Trophoblast cell (in vitro differentiated cells and primary cell): ENCODE data around the gene UGT1A3.

Experiments
- DNase-seq, 2 donors: peaks; one replicate each; pipeline ENCODE4 v3.0.0-alpha.2; 2016
- H2AFZ ChIP-seq: 2 replicates; pipeline ENCODE4 v1.6.1; 2013; ENCODE audit warnings: low read length, moderate library complexity, mild to moderate bottlenecking; ENCODE audit not compliant: insufficient read depth, poor library complexity
- H2AK5ac ChIP-seq: 2 replicates; pipeline ENCODE4 v1.6.1; 2013; ENCODE audit warnings: mild to moderate bottlenecking, low read length
- H2BK120ac ChIP-seq: 2 replicates; pipeline ENCODE4 v1.6.1; 2013; ENCODE audit warnings: low read length, mild to moderate bottlenecking, moderate library complexity; ENCODE audit not compliant: insufficient read depth, poor library complexity
- H2BK12ac ChIP-seq: 2 replicates; pipeline ENCODE4 v1.6.1; 2013; ENCODE audit warnings: mild to moderate bottlenecking, low read length, moderate library complexity
- H2BK5ac ChIP-seq: 2 replicates; pipeline ENCODE4 v1.6.1; 2013; ENCODE audit warnings: low read length, low read depth, moderate library complexity, mild to moderate bottlenecking; ENCODE audit not compliant: poor library complexity
- H3K14ac ChIP-seq: 2 replicates; pipeline ENCODE4 v1.6.1; 2013; ENCODE audit warnings: mild to moderate bottlenecking, low read length
- H3K18ac ChIP-seq: 2 replicates; pipeline ENCODE4 v1.6.1; 2013; ENCODE audit warnings: mild to moderate bottlenecking, low read length
- H3K23ac ChIP-seq: 2 replicates; pipeline ENCODE4 v1.6.1; 2013; ENCODE audit warnings: low read length
- H3K27ac ChIP-seq: 2 replicates; pipeline ENCODE4 v1.5.1; 2013; ENCODE audit warnings: low read depth, mild to moderate bottlenecking, inconsistent platforms, low read length, moderate library complexity
- H3K27me3 ChIP-seq: 2 replicates; pipeline ENCODE4 v1.6.1; 2013; ENCODE audit warnings: inconsistent platforms, mild to moderate bottlenecking, low read length, moderate library complexity; ENCODE audit not compliant: insufficient read depth
- H3K36me3 ChIP-seq, 2 experiments: 1 replicate in 1 of 2; 2 replicates in 1 of 2; pipeline ENCODE4 v1.6.1; 2013; ENCODE audit warnings: low read length in 2 of 2, mild to moderate bottlenecking in 2 of 2, moderate library complexity in 1 of 2; ENCODE audit not compliant: insufficient read depth in 2 of 2, control insufficient read depth in 1 of 2
- H3K4ac ChIP-seq: 2 replicates; pipeline ENCODE4 v1.6.1; 2013; ENCODE audit warnings: low read depth, mild to moderate bottlenecking, low read length, moderate library complexity
- H3K4me1 ChIP-seq, 2 experiments: 1 replicate in 1 of 2; 2 replicates in 1 of 2; pipeline ENCODE4 v1.6.1; 2013; ENCODE audit warnings: low read length in 2 of 2, mild to moderate bottlenecking in 2 of 2, moderate library complexity in 1 of 2; ENCODE audit not compliant: insufficient read depth in 2 of 2, control insufficient read depth in 1 of 2
- H3K4me2 ChIP-seq: 2 replicates; pipeline ENCODE4 v1.6.1; 2013; ENCODE audit warnings: inconsistent platforms, mild to moderate bottlenecking, low read length, moderate library complexity
- H3K4me3 ChIP-seq: 2 replicates; pipeline ENCODE4 v1.5.1; 2013; ENCODE audit warnings: mild to moderate bottlenecking, low read depth, low read length, inconsistent platforms
- H3K79me1 ChIP-seq: one replicate; pipeline ENCODE4 v1.6.1; 2013; ENCODE audit warnings: low read length
- H3K79me2 ChIP-seq: 2 replicates; pipeline ENCODE4 v1.6.1; 2013; ENCODE audit warnings: low read length, mild to moderate bottlenecking; ENCODE audit not compliant: control insufficient read depth, insufficient read depth, poor library complexity
- H3K9ac ChIP-seq: 2 replicates; pipeline ENCODE4 v1.6.1; 2013; ENCODE audit warnings: mild to moderate bottlenecking, low read length
- H3K9me3 ChIP-seq: 2 replicates; pipeline ENCODE4 v1.6.1; 2013; ENCODE audit warnings: low read depth, mild to moderate bottlenecking, control low read depth, inconsistent platforms, low read length; ENCODE audit not compliant: insufficient read depth
- H4K12ac ChIP-seq: 2 replicates; pipeline ENCODE4 v1.6.1; 2013; ENCODE audit warnings: low read depth, mild to moderate bottlenecking, low read length, moderate library complexity
- H4K8ac ChIP-seq: 2 replicates; pipeline ENCODE4 v1.6.1; 2013; ENCODE audit warnings: low read depth, mild to moderate bottlenecking, low read length, moderate library complexity
- H4K91ac ChIP-seq: one replicate; pipeline ENCODE4 v1.6.1; 2013; ENCODE audit warnings: low read depth, mild to moderate bottlenecking, low read length, moderate library complexity
- WGBS: extraction: QIAGEN DNeasy Blood & Tissue Kit; methylation state at CpG from one replicate; pipeline ENCODE4 v1.1.7; 2013; ENCODE audit warnings: missing lambda C conversion rate; ENCODE audit not compliant: insufficient read length, insufficient coverage; ENCODE audit errors: extremely low coverage; 5-methylcytosine and 5-hydroxymethylcytosine counted together

The UGT1A3 gene

GRCh38 chr2:233796254-233796653, 67.4 kb downstream of the UGT1A3 start:
- H3K27ac ChIP-seq: no peak overlapping the region
- no peak overlapping the region for H4K8ac ChIP-seq
- H3K9me3 ChIP-seq: peaks cover 15% of the 10 kb centered on the region
- no peaks in the 10 kb centered on the region for H3K27me3 ChIP-seq
- no peaks in the 10 kb centered on the region for H3K79me2 ChIP-seq
- H3K23ac ChIP-seq: no peak overlapping the region
- no peak overlapping the region for H2BK5ac ChIP-seq
- WGBS: no CpG with 5 or more reads among the region's 9 CpGs
- no peak overlapping the region for H4K91ac ChIP-seq
- no peak overlapping the region for H3K4me2 ChIP-seq
- no peak overlapping the region for H3K4me3 ChIP-seq
- no peak overlapping the region for H4K12ac ChIP-seq
- no peak for DNase-seq
- no peaks in the 10 kb centered on the region for H3K4me1 ChIP-seq
- H3K14ac ChIP-seq: no peak overlapping the region
- H2AFZ ChIP-seq: no peak overlapping the region
- H3K79me1 ChIP-seq: no peaks in the 10 kb centered on the region
- no peak overlapping the region for H2BK120ac ChIP-seq
- H3K4ac ChIP-seq: no peak overlapping the region
- no peak overlapping the region for H2AK5ac ChIP-seq
- no peak overlapping the region for H2BK12ac ChIP-seq
- no peaks in the 10 kb centered on the region for H3K36me3 ChIP-seq
- H3K9ac ChIP-seq: no peak overlapping the region
- no peak overlapping the region for H3K18ac ChIP-seq

DNA sequence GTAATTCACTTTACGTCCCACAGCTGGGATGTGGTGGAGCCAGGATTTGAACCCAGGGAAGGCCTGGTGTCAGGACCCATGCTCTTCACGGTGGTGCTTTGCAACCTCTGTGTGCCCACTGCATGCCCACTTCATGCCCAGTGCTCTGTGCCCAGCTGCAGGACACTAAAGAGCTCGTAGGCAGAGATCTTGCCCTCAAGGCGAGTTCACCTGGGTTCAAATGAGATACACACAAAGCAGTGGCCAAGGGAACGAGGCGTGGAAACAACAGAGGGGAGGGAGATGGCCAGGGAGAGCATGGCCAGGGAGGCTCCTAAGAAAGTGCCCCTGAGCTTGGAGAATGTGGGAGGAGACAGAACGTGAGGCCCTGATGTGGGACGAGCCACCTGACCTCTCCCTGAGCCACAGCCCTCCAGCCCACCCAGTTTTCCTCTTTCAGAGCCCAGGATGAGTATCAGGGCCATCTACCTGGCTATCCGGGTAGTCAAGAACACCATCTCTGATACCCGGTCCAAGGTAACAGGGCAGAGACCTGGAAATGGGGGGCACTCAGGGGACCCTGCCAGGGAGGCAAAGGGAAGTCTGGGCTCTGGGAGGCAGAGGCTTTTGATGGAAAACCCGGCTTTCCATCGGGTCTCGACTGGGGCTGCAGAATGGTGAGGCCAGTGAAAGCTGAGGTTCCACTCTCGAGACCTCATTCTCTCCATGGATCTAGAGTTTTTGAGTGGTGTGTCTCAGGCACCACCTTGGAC, 69.7 kb downstream of the UGT1A3 start:
- H2AFZ ChIP-seq: no peak overlapping the region
- no peak overlapping the region for H4K8ac ChIP-seq
- H3K79me2 ChIP-seq: no peaks in the 10 kb centered on the region
- H3K4me2 ChIP-seq: no peak overlapping the region
- H4K91ac ChIP-seq: no peak overlapping the region
- H3K27me3 ChIP-seq: no peaks in the 10 kb centered on the region
- no peak overlapping the region for H2AK5ac ChIP-seq
- H3K79me1 ChIP-seq: no peaks in the 10 kb centered on the region
- no peak overlapping the region for H3K4me3 ChIP-seq
- no peak overlapping the region for H2BK120ac ChIP-seq
- no peaks in the 10 kb centered on the region for H3K36me3 ChIP-seq
- no peak overlapping the region for H3K27ac ChIP-seq
- WGBS: no CpG with 5 or more reads among the region's 14 CpGs
- H3K23ac ChIP-seq: no peak overlapping the region
- H2BK12ac ChIP-seq: no peak overlapping the region
- no peak overlapping the region for H3K14ac ChIP-seq
- DNase-seq: no peak
- H3K4ac ChIP-seq: no peak overlapping the region
- H2BK5ac ChIP-seq: no peak overlapping the region
- no peak overlapping the region for H3K18ac ChIP-seq
- H3K9me3 ChIP-seq: peaks cover 15% of the 10 kb centered on the region
- H4K12ac ChIP-seq: no peak overlapping the region
- H3K4me1 ChIP-seq: no peaks in the 10 kb centered on the region
- H3K9ac ChIP-seq: no peak overlapping the region

DNA sequence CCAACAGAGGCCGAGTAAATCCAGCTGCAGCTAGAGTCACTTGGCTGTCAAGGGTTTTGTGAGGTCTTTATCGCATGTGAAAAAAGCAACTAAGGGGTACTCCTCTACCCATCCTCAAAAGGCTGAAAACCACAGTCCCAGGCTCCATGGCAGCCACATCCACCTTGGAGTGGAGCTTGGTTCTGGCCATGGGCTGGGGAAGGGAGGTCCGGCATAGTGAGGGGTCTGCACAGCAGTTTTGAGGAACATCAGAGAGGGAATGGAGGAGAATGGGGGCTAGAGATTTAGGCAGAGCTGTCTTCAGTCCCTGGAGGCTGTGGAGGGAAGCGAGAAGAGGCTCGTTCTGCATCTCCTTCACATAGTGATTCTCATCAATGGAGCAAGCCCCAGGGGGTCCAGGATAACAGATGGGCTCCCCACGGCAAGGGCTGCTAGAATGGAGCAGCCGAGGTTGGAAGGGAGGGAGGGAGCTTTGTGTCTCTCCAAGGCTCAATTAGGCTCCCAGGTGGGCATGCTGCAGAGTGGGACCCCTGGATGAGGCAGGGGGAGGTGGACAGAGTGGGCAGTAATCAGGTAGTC, 70.3 kb downstream of the UGT1A3 start:
- H4K8ac ChIP-seq: no peak overlapping the region
- no peak overlapping the region for H2AK5ac ChIP-seq
- H3K4me3 ChIP-seq: no peak overlapping the region
- no peak overlapping the region for H4K12ac ChIP-seq
- H3K36me3 ChIP-seq: no peaks in the 10 kb centered on the region
- no peak overlapping the region for H3K4ac ChIP-seq
- no peak overlapping the region for H2BK12ac ChIP-seq
- no CpG with 5 or more reads among the region's 7 CpGs for WGBS
- no peak overlapping the region for H3K9ac ChIP-seq
- H4K91ac ChIP-seq: no peak overlapping the region
- H2BK5ac ChIP-seq: no peak overlapping the region
- H3K9me3 ChIP-seq: peaks cover 14% of the 10 kb centered on the region
- H3K27ac ChIP-seq: no peak overlapping the region
- no peak overlapping the region for H3K14ac ChIP-seq
- no peaks in the 10 kb centered on the region for H3K4me1 ChIP-seq
- no peak overlapping the region for H3K18ac ChIP-seq
- H3K79me1 ChIP-seq: no peaks in the 10 kb centered on the region
- H2BK120ac ChIP-seq: no peak overlapping the region
- DNase-seq: no peak
- no peak overlapping the region for H3K23ac ChIP-seq
- H3K79me2 ChIP-seq: no peaks in the 10 kb centered on the region
- H2AFZ ChIP-seq: no peak overlapping the region
- no peak overlapping the region for H3K4me2 ChIP-seq
- H3K27me3 ChIP-seq: no peaks in the 10 kb centered on the region

- Histone ChIP-seq H3K4me2 (no peak overlapping the region), H2BK5ac (no peak overlapping the region), H3K9ac (no peak overlapping the region), H3K9me3 (peaks cover 15% of the 10 kb centered on the region), H3K14ac (no peak overlapping the region), H3K27me3 (no peaks in the 10 kb centered on the region), H3K18ac (no peak overlapping the region), H2AK5ac (no peak overlapping the region), H3K36me3 (no peaks in the 10 kb centered on the region), H3K79me1 (no peaks in the 10 kb centered on the region), H3K4me1 (no peaks in the 10 kb centered on the region), H2AFZ (no peak overlapping the region), H2BK12ac (no peak overlapping the region), H3K4ac (no peak overlapping the region), H3K27ac (no peak overlapping the region), H3K4me3 (no peak overlapping the region), H2BK120ac (no peak overlapping the region), H4K8ac (no peak overlapping the region), H4K12ac (no peak overlapping the region), H3K23ac (no peak overlapping the region), H3K79me2 (no peaks in the 10 kb centered on the region), H4K91ac (no peak overlapping the region)
- WGBS: no CpG with 5 or more reads among the region's 5 CpGs
- DNase-seq: no peak
These were observed 70.9 kb downstream of the UGT1A3 start for GRCh38 chr2:233799716-233800115.
